ENCODE data around the gene WDR4.

DNA sequence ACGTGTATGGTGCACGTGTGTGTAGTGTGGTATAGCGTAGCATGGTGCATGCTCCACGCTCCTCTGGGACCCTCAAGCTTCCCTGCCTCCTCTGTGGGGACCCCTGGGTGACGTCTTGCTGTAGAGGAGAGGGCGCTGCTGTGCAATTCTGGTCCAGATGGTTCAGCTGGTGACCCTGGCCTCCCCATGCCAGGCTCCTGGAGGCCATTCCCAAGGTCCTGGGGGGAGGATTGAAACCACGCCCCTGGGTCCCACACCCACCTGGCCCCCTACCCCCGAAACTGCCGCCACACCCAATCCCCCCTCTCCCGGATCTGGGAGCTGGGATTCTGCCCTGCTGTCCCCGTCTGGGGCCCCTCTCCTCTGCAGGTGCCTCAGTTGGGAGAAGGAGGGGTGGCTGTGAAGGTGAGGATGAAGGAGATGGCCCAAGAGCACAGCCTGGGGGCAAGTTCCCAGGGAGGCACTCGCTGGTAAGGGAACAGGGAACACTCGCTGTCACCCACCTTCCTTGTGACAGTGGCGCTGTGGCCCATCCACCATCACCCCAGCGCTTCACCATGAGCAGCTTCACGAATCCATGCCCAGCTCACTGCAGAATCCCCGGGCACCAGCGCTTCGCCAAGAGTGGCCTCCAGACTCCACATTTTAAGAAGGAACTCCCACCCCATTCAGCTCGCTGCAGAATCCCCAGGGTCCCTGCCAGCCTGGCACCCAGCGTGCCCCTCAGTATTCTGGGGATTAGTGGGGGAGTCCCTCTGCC is 38.0 kb downstream of the WDR4 start:
- TF ChIP-seq, protein P1, sequence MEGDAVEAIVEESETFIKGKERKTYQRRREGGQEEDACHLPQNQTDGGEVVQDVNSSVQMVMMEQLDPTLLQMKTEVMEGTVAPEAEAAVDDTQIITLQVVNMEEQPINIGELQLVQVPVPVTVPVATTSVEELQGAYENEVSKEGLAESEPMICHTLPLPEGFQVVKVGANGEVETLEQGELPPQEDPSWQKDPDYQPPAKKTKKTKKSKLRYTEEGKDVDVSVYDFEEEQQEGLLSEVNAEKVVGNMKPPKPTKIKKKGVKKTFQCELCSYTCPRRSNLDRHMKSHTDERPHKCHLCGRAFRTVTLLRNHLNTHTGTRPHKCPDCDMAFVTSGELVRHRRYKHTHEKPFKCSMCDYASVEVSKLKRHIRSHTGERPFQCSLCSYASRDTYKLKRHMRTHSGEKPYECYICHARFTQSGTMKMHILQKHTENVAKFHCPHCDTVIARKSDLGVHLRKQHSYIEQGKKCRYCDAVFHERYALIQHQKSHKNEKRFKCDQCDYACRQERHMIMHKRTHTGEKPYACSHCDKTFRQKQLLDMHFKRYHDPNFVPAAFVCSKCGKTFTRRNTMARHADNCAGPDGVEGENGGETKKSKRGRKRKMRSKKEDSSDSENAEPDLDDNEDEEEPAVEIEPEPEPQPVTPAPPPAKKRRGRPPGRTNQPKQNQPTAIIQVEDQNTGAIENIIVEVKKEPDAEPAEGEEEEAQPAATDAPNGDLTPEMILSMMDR (IDR thresholded peaks at IDR 0.05), result no peak
- TF ChIP-seq POLR2A (IDR thresholded peaks at IDR 0.05), result no peak
